ENCODE data around the gene TIGD4.

The TIGD4 gene

GRCh38 chr4:152734015-152734698 is 45.4 kb downstream of the TIGD4 start:
- Histone ChIP-seq H3K4me3 (no peak overlapping the region), H3K27ac (no peak overlapping the region)

GRCh38 chr4:152731997-152732396 is 47.5 kb downstream of the TIGD4 start:
- no peak overlapping the region for H3K4me3 ChIP-seq
- no peak overlapping the region for H3K27ac ChIP-seq

GRCh38 chr4:152729466-152729865 is 50.1 kb downstream of the TIGD4 start:
- no peak overlapping the region for H3K27ac ChIP-seq
- no peak overlapping the region for H3K4me3 ChIP-seq

GRCh38 chr4:152728343-152728742 is 51.2 kb downstream of the TIGD4 start:
- no peak overlapping the region for H3K4me3 ChIP-seq
- H3K27ac ChIP-seq, result no peak overlapping the region

GRCh38 chr4:152727784-152728183 is 51.7 kb downstream of the TIGD4 start:
- Histone ChIP-seq H3K27ac (no peak overlapping the region), H3K4me3 (no peak overlapping the region)

- Histone ChIP-seq H3K27ac (no peak overlapping the region), H3K4me3 (no peak overlapping the region)
Observed at GRCh38 chr4:152724494-152724893, 55.0 kb downstream of the TIGD4 start.

- no peak overlapping the region for H3K27ac ChIP-seq
- no peak overlapping the region for H3K4me3 ChIP-seq
Observed at GRCh38 chr4:152723236-152723635, 56.3 kb downstream of the TIGD4 start.

GRCh38 chr4:152719801-152720556 is 59.6 kb downstream of the TIGD4 start:
- H3K4me3 ChIP-seq, result peak overlapping the region in 2 of 7 experiments; percentile 12 to 25
- peak overlapping the region in 17 of 21 experiments; percentile 25 to 83 (median 57) for H3K27ac ChIP-seq
